A673 (cell line): ENCODE data around the gene PTGFRN. TPM values are rescaled to one million over a fixed set of nuclear protein-coding genes. Genes with fewer than 3 reads are reported as not detected.

Experiments
- BruUV-seq: library from RNA; stranded (reverse); fragments of 400-500 nt; replicated peaks from 2 replicates; lab custom pipeline; 2021; lab: Mats Ljungman, UMichigan
- CTCF ChIA-PET: fragments of 300-600 bp; sonication (Branson Sonifier 250); formaldehyde crosslinking; loops from one replicate; lab custom pipeline; 2022; ENCODE audit warnings: antibody characterized with exemption; lab: Charles Lee
- POLR2A ChIA-PET: fragments of 300-600 bp; sonication (Branson Sonifier 250); formaldehyde crosslinking; loops from one replicate; lab custom pipeline; 2022; ENCODE audit warnings: antibody characterized with exemption; ENCODE audit not compliant: low non-redundant PET; lab: Charles Lee
- DNase-seq: peaks from one replicate; pipeline ENCODE4 v3.0.0-alpha.2; 2015; ENCODE audit warnings: low spot score
- H3K27ac ChIP-seq: fragments of 200-600 bp; sonication (generic); 2 replicates; pipeline ENCODE4 v1.5.1; 2016; ENCODE audit warnings: mixed run types, low read depth, mild to moderate bottlenecking, mixed read lengths, antibody characterized with exemption, low read length; ENCODE audit not compliant: poor library complexity, severe bottlenecking
- H3K27me3 ChIP-seq: fragments of 200-600 bp; sonication (generic); replicated peaks from 2 replicates; pipeline ENCODE4 v1.6.1; 2017; ENCODE audit warnings: mixed run types, low read depth, mild to moderate bottlenecking, mixed read lengths, antibody characterized with exemption, low read length; ENCODE audit not compliant: insufficient read depth, poor library complexity
- H3K36me3 ChIP-seq: fragments of 200-600 bp; sonication (generic); 2 replicates; pipeline ENCODE4 v1.6.1; 2016; ENCODE audit warnings: mixed run types, mild to moderate bottlenecking, mixed read lengths, antibody characterized with exemption, low read length; ENCODE audit not compliant: insufficient read depth, poor library complexity, severe bottlenecking
- H3K4me1 ChIP-seq: fragments of 200-600 bp; sonication (generic); 2 replicates; pipeline ENCODE4 v1.6.1; 2017; ENCODE audit warnings: mixed run types, mild to moderate bottlenecking, mixed read lengths, antibody characterized with exemption, low read length; ENCODE audit not compliant: insufficient read depth, poor library complexity, severe bottlenecking
- H3K4me3 ChIP-seq: fragments of 200-600 bp; sonication (generic); 2 replicates; pipeline ENCODE4 v1.5.1; 2016; ENCODE audit warnings: low read depth, mixed run types, mild to moderate bottlenecking, mixed read lengths, low read length; ENCODE audit not compliant: poor library complexity, severe bottlenecking
- H3K9me3 ChIP-seq: fragments of 200-600 bp; sonication (generic); 2 replicates; pipeline ENCODE4 v1.6.1; 2016; ENCODE audit warnings: mixed run types, low read depth, mild to moderate bottlenecking, mixed read lengths, antibody characterized with exemption, low read length; ENCODE audit not compliant: poor library complexity, severe bottlenecking
- EZH2 ChIP-seq: fragments of 200-600 bp; sonication (generic); IDR thresholded peaks from 2 replicates; pipeline ENCODE4 v1.6.1; 2017; ENCODE audit warnings: borderline replicate concordance, low read depth, mild to moderate bottlenecking, mixed read lengths, antibody characterized with exemption, low read length; ENCODE audit not compliant: poor library complexity, severe bottlenecking
- intact Hi-C: fragments of 100-400 bp; cut with micrococcal nuclease; formaldehyde crosslinking; loops from one replicate; pipeline ENCODE4 v1.10.0; 2022; ENCODE audit not compliant: unreplicated experiment
- total RNA-seq: library from RNA; stranded (reverse); gene quantifications from 2 replicates; pipeline ENCODE4 v1.2.3, GENCODE V29; 2021
- TF ChIP-seq, protein P1 (sequence below): fragments of 300-800, 200-600 bp; sonication (generic); conservative IDR thresholded peaks from 2 replicates; pipeline ENCODE4 v1.5.1; 2017; ENCODE audit warnings: low read depth, mild to moderate bottlenecking, antibody characterized with exemption, low read length, moderate library complexity, mixed read lengths

PTGFRN gene
- total RNA-seq, 1 experiment from 2014 or later, result 29.5 TPM

GRCh38 chr1:116949213-116949985, 39.7 kb downstream of the PTGFRN start:
- Histone ChIP-seq H3K36me3 (peaks cover 4% of the 10 kb centered on the region), H3K9me3 (no peaks in the 10 kb centered on the region), H3K27me3 (no peaks in the 10 kb centered on the region), H3K27ac (no peak overlapping the region), H3K4me3 (no peak overlapping the region), H3K4me1 (no peaks in the 10 kb centered on the region)
- no peak for TF ChIP-seq EZH2
- TF ChIP-seq, protein P1, sequence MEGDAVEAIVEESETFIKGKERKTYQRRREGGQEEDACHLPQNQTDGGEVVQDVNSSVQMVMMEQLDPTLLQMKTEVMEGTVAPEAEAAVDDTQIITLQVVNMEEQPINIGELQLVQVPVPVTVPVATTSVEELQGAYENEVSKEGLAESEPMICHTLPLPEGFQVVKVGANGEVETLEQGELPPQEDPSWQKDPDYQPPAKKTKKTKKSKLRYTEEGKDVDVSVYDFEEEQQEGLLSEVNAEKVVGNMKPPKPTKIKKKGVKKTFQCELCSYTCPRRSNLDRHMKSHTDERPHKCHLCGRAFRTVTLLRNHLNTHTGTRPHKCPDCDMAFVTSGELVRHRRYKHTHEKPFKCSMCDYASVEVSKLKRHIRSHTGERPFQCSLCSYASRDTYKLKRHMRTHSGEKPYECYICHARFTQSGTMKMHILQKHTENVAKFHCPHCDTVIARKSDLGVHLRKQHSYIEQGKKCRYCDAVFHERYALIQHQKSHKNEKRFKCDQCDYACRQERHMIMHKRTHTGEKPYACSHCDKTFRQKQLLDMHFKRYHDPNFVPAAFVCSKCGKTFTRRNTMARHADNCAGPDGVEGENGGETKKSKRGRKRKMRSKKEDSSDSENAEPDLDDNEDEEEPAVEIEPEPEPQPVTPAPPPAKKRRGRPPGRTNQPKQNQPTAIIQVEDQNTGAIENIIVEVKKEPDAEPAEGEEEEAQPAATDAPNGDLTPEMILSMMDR, result no peak
- CTCF ChIA-PET, result no interaction called here
- DNase-seq, result no peak
- BruUV-seq, result no TSS peak
- POLR2A ChIA-PET, result no interaction called here
- intact Hi-C loops, result no loop called here

GRCh38 chr1:116950517-116951199, 40.9 kb downstream of the PTGFRN start:
- ChIA-PET CTCF (no interaction called here), POLR2A (no interaction called here)
- BruUV-seq, result no TSS peak
- DNase-seq, result no peak
- Histone ChIP-seq H3K27ac (no peak overlapping the region), H3K4me3 (no peak overlapping the region), H3K36me3 (peaks cover 4% of the 10 kb centered on the region), H3K4me1 (no peaks in the 10 kb centered on the region), H3K9me3 (no peaks in the 10 kb centered on the region), H3K27me3 (no peaks in the 10 kb centered on the region)
- intact Hi-C loops, result no loop called here
- no peak for TF ChIP-seq EZH2
- TF ChIP-seq, protein P1, result no peak

GRCh38 chr1:116951200-116951935, 41.7 kb downstream of the PTGFRN start:
- no peaks in the 10 kb centered on the region for H3K4me1 ChIP-seq
- BruUV-seq, result no TSS peak
- intact Hi-C loops, result no loop called here
- H3K4me3 ChIP-seq, result no peak overlapping the region
- no peak for DNase-seq
- CTCF ChIA-PET, result no interaction called here
- TF ChIP-seq, protein P1, result no peak
- no peak for TF ChIP-seq EZH2
- POLR2A ChIA-PET, result no interaction called here
- no peaks in the 10 kb centered on the region for H3K27me3 ChIP-seq
- no peaks in the 10 kb centered on the region for H3K9me3 ChIP-seq
- H3K36me3 ChIP-seq, result peaks cover 4% of the 10 kb centered on the region
- no peak overlapping the region for H3K27ac ChIP-seq
